ENCODE results near the gene OSBPL9. TPM values are rescaled to one million over a fixed set of nuclear protein-coding genes. Genes with fewer than 3 reads are reported as not detected.

The OSBPL9 gene
- total RNA-seq, 1 donor from 2014 or later, result 49.3 TPM

GRCh38 chr1:51833700-51834099, 216.8 kb downstream of the OSBPL9 start:
- H3K9me3 Mint-ChIP-seq, result no peaks in the 10 kb centered on the region
- peaks cover 7% of the 10 kb centered on the region for H3K4me1 Mint-ChIP-seq (ENCODE audit: low read depth)
- intact Hi-C loops (cut with micrococcal nuclease), result no loop called here
- peaks cover 37% of the 10 kb centered on the region for H3K36me3 Mint-ChIP-seq (ENCODE audit: low read depth)
- DNase-seq (ENCODE audit: low spot score), result no peak
- no peaks in the 10 kb centered on the region for H3K27me3 Mint-ChIP-seq (ENCODE audit: low read depth)
- no peak overlapping the region for H3K4me3 Mint-ChIP-seq (ENCODE audit: low read depth)
- no peak overlapping the region for H3K27ac Mint-ChIP-seq

- no peaks in the 10 kb centered on the region for H3K9me3 Mint-ChIP-seq
- H3K4me1 Mint-ChIP-seq (ENCODE audit: low read depth), result peaks cover 14% of the 10 kb centered on the region
- no peaks in the 10 kb centered on the region for H3K27me3 Mint-ChIP-seq (ENCODE audit: low read depth)
- peaks cover 40% of the 10 kb centered on the region for H3K36me3 Mint-ChIP-seq (ENCODE audit: low read depth)
- H3K27ac Mint-ChIP-seq, result peak overlapping the region; percentile 31
- intact Hi-C loops (cut with micrococcal nuclease), result no loop called here
- no peak overlapping the region for H3K4me3 Mint-ChIP-seq (ENCODE audit: low read depth)
- no peak for DNase-seq (ENCODE audit: low spot score)
These were observed 220.4 kb downstream of the OSBPL9 start for GRCh38 chr1:51837243-51837642.

Other genes with a start within 250 kb of the OSBPL9 start
- 50.1 and 54.1 TPM in 2 replicates for gene EPS15, start 97.8 kb upstream of the OSBPL9 start, total RNA-seq

Data from activated T-helper 2 cell treated with anti-CD3 and anti-CD28 coated beads, Interferon-gamma antibody, Interleukin-2, Interleukin-4, amounts not matched to agents 10 μg/mL and 5 μg/mL and 100 μg/mL, durations not matched to agents 14 hours and 24 hours and 36 hours (primary cell).